GM10266 (cell line): ENCODE results near the gene BLVRA.

Experiments
- DNase-seq: peaks from one replicate; pipeline ENCODE4 v3.0.0; 2012; ENCODE audit errors: extremely low spot score
- CTCF ChIP-seq: IDR thresholded peaks from 2 replicates; pipeline ENCODE4 v1.5.1; 2012; ENCODE audit warnings: mild to moderate bottlenecking, low read depth; ENCODE audit not compliant: control insufficient read depth, insufficient read depth; ENCODE audit errors: missing control alignments

Gene BLVRA

GRCh38 chr7:43764807-43765491 lies 6.5 kb downstream of the BLVRA start:
- DNase-seq = no peak
- no peak for TF ChIP-seq CTCF

- DNase-seq = no peak
- TF ChIP-seq CTCF = no peak
Measured at GRCh38 chr7:43766564-43766963, 8.1 kb downstream of the BLVRA start.

GRCh38 chr7:43767311-43767710 lies 8.8 kb downstream of the BLVRA start:
- no peak for DNase-seq
- TF ChIP-seq CTCF = no peak

GRCh38 chr7:43768201-43768886 lies 9.9 kb downstream of the BLVRA start:
- TF ChIP-seq CTCF = no peak
- DNase-seq = no peak

- no peak for DNase-seq
- no peak for TF ChIP-seq CTCF
Measured at GRCh38 chr7:43768887-43769272, 10.4 kb downstream of the BLVRA start.

GRCh38 chr7:43769281-43769680 lies 10.8 kb downstream of the BLVRA start:
- DNase-seq = no peak
- TF ChIP-seq CTCF = no peak

- TF ChIP-seq CTCF = no peak
- no peak for DNase-seq
Measured at GRCh38 chr7:43769791-43770465, 11.4 kb downstream of the BLVRA start.
